DMS 273 (cell line): Measurements from ENCODE around the gene TOMM6.
"Not testable (repeated sequence)": the region's sequence is repeated elsewhere in the genome, so short reads cannot be mapped to it uniquely, and the experiment has no call there.

Experiments
- DNase-seq: peaks from one replicate; lab custom pipeline; 2025; ENCODE audit not compliant: unreplicated experiment; lab: John Stamatoyannopoulos, UW

The TOMM6 gene

DNA sequence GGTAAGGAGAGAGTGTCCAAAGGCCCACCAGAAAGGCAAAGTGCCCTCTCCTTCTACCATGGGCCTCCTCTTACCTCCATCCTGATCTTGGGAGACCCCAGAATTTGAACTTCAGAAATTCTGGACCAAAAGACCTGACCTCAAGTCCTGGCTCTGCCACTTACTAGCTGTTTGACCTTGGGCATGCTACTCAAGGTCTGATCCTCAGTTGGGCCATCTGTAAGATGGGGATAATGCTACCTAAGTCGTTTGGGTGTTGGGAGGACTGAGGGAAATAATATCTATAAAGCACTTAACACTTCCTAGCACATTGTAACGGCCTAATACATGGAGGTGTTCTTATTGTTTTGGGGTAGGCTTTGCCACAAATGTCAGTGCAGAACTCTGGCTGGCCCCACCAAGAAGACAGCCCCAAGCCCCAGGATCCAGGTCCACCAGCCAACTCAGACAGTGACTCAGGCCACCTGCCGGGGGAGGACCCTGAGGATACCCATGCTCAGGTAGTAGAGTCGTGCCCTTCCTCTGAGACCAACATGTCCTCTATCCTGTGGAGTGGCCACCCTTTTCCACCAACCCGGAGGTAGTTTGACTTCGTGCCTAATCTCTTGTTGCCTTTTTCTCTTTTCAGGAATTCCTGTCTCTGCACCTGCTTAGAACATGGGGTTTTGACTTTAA lies 4.3 kb upstream of the TOMM6 start:
- DNase-seq = no peak

DNA sequence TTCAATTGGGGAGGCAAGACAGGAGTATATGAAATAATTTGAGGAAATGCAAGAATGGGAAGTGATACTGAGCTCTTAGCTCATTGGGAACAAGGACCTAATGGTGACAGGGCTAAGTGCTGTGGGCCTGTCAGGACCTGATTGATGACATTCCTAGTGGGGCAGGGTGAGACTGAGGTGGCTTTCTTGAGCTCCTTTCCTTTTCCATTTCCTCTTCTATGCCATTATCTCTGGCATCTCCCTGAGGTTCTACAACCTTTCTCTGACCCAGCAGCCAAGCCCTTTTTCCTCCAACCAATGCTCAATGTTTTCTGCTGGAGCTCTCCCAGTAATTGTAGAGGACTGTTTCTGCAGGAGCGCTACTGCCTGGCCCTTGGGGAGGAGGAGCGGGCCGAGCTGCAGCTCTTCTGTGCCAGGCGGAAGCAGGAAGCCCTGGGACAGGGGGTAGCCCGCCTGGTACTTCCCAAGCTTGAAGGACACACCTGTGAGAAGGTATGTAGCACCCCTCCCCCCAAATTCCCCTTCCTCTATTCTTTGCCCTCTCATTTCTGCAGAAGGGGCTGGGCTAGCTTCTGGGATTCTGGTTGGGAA lies 2.8 kb upstream of the TOMM6 start:
- no peak for DNase-seq

DNA sequence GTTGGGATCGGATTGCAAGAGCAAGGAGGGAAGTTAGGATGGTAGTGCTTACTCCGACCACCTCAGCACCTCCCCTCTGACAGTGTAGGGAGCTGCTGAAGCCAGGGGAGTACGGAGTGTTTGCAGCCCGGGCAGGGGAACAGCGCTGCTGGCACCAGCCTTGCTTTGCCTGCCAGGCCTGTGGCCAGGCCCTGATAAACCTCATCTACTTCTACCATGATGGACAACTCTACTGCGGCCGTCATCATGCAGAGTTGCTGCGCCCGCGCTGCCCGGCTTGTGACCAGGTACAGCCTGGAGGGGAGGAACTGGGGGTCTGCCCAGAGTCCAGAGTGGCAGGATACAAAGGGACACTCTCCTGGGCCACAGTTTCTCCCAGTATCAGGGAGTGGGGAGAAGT lies 2.2 kb upstream of the TOMM6 start:
- no peak for DNase-seq

DNA sequence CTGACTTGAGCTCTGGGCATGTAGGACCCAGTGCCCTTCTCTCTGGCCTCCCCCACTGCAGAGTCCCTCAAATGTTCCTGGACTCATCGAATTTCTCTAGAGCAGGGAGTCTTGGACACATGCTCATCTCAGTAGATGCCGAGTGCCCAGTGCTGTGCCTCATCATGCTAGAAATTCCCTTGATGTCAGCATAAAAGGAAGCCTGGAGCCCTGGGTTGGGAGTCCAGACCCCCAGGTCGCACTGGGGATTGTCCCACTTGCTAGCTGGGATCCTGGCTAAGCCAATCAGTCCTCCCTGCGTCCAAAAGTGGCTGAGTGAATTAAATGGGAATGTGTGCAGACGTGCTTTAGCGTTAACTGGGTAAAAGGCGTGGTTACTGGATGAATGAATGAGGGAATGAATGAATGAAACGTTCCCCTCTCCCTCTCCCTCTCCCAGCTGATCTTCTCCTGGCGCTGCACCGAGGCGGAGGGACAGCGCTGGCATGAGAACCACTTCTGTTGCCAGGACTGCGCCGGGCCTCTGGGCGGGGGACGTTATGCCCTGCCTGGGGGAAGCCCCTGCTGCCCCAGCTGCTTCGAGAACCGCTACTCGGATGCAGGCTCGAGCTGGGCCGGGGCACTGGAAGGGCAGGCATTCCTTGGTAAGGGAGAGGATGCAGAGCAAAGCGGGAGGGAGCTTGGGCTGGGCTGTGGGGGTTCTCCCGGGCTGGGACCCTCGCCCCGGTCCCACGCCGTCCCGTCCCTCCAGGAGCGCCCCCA lies 1.6 kb upstream of the TOMM6 start:
- peak; percentile 67 for DNase-seq

DNA sequence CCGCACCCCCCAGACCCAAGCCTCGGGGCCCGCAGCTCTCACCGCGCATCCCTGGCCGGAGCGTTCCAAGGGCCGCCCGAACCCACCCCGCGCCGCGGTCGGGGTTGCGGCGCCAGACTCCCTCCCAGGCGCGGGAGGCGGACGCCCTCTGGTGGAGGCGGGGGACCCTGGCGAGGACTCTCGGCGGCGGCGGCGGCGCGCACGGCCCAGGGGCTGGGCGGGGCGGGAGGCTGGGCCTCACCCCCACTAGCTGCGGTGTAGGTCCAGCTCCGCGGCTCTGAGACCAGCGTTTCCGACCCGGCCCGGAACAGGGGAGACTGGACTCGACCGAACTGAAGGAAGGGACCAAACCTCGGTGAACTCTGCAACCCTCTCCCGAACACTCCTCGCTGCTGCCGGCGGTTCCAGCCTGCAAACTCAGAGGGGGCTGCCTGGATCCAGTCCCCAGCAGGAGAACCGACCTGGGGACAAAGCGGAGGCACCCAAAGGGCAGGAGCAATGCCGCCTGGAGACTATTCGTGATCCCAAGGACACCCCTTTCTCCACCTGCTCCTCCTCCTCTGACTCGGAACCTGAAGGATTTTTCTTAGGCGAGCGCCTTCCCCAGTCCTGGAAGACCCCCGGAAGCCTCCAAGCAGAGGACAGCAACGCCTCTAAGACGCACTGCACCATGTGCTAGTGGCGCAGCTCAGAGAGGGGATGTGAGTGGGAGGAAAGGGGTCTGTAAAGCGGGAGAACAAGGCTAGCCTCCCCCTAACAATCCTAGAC lies 859 bp upstream of the TOMM6 start:
- DNase-seq = peak; percentile 95

DNA sequence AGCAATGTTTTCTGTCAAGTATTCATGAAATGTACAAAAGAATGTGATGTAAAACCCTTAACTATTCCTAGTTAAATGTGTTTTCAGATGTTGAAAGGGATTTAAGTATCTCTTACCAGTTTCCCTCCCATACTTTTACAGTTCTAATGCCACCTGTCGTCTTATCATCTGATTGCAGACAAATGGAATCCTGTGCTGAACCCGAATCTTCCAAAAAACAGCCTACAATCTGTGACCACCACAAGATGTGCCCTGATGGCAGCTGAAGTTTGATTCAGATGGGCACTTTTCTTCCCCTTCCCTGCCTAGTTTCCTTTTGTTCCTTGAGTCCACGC lies 1.9 kb downstream of the TOMM6 start:
- DNase-seq = no peak

DNA sequence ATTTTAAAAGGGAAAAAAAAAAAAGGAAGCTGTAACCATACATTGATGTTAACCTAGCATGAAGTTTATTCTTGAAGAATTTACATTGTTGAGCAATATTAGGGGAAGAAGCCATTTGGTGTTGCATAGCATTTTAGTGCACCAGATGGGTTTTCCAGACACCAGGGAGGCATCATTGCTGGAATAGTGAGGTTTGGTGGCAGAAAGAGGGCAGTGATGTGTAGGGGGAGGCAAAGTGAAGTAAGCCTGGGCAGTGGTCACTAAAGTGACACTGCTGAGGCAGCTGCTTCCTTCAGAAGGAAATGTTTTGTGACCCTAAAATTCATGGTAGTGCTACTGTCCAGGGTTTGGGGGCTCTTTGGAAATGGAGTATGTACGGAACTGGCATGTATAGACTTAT lies 2.6 kb downstream of the TOMM6 start:
- no peak for DNase-seq

DNA sequence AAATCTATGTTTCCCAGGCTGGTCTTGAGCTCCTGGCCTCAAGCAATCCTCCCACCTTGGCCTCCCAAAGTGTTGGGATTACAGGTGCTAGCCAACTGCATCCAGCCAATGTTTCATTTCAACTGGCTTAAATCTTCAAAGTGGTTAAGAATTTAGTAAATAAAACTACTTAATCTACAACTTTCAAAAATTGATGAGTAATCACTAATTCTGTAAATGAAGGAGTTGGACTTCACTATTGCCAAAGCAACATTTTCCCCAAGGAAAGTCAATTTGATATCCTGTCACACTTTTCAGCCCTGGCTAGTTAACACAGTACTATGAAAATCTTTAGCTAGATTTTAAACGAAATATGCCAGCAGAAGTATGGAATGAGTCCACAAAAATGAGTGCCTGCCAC lies 3.8 kb downstream of the TOMM6 start:
- DNase-seq = no peak

DNA sequence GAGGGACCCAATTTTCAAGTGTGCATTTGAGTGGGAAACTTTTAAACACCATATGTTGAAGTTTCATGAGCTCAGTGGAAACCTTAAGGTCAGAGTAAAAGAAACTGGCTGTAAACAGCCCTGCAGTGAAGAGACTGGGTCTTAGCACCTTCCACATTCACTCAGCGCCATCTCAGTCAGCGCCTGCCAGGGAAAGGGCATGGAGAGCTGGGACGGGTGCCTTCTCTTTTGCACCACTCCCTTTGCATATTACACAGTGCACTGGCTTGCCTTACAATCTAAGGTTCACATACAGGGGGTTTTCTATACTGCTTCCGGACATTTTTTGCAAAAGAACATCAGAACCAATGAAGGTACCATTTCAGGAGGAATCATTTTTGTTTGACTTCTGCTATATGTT lies 4.5 kb downstream of the TOMM6 start:
- no peak for DNase-seq

DNA sequence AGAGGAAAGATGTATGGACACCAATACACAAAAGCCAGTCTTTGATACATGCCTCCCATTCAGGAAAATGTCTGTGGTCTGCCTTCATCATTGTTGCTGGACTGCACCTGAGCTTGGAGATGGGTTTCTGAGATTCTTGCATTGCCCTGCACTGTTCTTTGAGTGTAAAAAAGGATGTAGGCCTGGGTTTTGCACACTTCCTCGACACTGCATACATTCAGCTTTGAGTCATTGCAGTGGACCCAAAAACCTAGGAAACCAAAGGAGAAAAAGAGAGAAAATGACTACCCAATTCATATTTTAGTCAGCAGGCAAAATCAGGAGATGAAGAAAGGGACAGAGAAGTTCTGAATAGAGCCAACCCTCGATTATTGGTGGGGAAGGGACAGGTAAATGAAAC lies 9.0 kb downstream of the TOMM6 start:
- DNase-seq = no peak

DNA sequence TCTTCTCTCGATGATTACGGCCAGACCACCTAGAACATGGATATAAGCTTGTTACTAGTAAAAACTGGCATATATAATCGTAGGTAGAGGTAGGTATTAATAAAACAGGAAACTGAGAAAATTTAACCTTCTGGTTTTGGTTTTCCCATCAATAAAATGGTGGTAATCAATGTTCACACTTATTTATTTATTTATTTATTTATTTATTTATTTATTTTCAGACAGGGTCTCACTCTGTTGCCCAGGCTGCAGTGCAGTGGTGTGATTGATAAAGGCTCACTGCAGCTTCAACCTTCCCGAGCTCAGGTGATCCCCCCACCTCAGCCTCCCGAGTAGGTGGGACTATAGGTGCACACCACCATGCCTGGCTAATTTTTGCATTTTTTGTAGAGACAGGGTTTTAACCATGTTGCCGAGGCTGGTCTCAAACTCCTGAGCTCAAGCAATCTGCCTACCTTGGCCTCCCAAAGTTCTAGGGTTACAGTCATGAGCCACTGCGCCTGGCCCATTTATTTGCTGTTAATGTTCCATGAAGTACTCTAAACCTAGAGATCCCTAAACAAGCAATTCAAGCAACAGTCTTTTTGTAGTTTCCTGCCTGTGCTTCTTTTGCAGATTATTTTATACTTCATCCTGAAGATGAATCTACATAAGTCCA lies 11.5 kb downstream of the TOMM6 start:
- no peak for DNase-seq

DNA sequence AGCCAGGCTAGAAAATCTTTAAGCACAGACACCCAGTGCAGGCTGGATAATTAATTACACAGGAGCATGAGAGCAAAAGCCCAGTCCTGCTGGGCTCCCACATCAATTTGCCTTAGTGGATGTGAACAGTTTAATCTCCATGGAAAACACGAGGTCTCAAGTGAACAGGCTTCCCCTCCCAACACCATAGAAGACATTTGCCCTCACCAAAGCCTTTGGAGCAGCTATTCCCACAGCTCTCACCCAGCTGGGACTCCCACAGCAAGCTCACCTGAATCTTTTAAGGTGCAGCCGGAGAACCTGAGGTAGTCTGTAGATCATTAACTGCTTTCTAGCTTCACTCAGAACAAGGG lies 12.0 kb downstream of the TOMM6 start:
- DNase-seq = no peak

DNA sequence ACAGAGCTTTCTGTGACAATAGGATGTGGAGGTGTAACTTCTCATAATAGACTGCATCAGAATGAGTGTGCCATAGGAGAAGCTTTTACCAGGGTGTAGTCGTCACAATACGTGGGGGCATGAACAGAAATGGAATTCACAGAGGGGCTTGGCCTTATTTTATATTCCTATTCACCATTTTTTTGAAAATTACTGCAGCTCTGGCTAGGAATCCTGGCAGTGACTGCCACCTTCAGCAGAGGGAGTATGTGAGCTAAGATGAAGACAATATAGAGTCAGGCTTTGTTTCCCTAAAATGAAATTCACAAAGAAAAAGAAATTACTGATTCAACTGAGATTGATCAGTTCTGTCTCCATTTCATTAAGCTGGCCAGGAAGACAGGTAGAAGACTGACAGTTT lies 13.9 kb downstream of the TOMM6 start:
- DNase-seq = peak; percentile 37

DNA sequence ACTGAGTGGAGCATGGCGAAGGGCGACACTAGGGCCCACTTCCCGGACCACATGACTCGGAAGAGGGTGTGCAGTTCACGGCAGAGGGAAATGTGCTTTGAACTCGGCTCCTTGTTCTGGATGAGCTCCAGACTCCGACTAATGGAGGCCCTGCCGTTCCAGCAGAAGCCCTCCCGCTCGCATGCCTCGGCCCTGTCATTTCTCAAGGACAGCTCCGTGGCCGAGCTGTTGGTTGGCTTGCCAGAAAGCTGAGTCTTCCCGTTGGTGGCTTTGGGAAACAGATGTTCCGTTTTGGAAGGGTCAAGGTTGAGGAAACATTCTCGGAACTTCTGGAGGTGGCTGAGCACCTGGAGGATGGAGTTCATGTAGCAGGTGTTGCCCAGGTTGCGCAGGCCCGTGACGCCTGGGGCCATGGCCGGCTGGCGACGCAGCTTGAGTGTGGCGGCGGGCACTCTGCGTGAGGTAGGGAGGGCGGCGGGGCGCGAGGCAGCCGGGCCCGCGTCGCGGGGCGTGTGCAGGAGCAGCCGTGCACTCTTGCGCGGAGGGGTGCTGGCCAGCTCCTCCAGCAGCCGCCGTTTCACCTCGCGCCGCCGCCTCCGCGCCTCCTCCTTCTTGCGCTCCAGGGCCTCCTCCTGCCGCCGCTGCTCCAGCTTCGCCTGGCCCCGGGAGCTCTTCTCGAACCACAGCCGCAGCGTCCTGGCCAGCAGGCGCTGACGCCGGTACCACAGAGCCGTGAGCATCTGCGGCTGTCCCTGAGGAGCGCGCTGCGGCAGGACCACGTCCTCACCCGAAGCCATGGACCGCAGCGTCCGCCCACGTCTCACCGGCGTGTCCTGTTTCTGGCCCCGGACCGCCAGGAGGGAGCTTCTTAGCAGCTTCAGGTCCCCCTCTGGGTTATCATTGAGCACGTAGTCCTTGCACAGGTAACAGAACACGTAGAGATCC lies 18.6 kb downstream of the TOMM6 start:
- DNase-seq = no peak

DNA sequence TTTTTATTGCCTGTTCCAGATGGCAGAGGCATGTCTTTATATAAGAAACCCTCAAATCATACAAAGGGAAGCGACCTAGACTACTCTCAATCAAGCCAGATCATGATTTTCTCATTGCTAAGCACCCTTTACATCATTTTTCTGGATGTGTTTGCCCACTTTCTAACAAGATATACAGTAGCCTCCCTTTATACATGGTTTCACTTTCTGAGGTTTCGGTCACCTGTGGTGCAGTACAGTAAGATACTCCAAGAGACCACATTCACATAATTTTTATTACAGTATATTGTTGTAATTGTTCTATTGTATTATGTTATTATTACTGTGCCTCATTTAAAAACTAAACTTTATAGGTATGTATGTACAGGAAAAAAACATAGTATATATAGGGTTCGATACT lies 23.6 kb downstream of the TOMM6 start:
- DNase-seq = no peak

DNA sequence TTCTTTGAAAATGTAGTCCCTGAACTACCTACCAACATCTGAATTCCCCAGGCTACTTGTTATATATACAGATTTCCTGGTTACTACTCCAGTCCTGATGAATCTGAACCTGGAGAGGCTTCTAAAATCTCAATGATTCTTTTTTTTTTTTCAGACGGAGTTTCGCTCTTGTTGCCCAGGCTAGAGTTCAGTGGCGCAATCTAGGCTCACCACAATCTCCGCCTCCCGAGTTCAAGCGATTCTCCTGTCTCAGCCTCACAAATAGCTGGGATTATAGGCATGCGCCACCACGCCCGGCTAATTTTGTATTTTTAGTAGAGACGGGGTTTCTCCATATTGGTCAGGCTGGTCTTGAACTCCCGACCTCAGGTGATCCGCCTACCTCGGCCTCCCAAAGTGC lies 24.5 kb downstream of the TOMM6 start:
- not testable (repeated sequence) for DNase-seq

DNA sequence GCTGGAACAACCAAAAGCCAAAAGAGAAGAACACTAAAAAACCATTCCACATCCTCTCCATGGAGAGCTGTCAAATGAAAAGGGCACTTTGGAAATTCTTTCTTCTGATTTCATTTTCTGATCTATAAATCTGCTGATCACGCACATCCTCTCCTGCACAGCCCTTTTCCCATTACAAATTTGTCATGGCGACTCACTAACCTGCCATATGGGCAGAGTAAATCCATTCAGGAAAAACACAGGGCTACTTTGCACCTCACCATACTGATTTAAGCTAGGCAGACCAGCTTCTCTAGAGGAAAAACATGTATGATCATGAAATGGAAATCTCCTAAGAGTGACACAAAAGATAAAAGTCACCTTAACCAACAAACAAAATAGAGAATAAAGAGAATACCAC lies 26.0 kb downstream of the TOMM6 start:
- DNase-seq = peak; percentile 44

DNA sequence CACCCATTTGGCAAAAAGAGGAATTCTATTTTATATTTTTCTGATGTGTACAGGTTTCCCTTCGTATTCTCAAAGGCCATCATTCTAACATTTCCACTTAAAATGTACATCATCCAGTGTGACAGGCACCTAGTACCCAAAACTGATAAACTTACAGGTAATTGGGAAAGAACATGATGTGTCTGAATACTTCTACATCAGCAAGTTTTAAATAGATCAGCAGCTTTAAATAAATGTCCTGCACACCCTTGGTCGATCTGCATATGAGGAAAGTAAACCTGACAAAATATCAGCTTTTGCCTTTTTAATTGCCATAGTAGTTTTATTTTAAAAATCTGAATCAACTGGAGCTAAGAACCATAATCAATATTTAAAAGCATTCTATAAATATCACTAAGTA lies 26.5 kb downstream of the TOMM6 start:
- no peak for DNase-seq

DNA sequence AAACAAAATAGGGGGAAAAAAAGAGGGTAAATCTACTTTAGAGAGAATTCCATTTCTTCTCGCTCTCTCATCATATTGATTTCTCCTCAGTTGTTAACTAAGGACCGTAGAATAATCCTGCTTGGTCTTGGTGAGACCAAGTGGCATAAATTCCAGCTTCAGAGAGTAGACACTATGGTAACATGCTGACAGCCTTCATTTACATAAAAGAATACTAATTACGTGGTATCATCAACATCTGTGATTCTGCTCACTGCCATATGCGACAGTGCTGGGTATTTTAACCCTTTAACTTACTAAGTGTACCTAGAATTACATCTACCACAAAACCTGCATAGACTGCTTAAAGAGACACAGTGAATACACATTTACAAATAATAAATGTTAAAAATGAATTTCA lies 27.1 kb downstream of the TOMM6 start:
- DNase-seq = peak; percentile 75

DNA sequence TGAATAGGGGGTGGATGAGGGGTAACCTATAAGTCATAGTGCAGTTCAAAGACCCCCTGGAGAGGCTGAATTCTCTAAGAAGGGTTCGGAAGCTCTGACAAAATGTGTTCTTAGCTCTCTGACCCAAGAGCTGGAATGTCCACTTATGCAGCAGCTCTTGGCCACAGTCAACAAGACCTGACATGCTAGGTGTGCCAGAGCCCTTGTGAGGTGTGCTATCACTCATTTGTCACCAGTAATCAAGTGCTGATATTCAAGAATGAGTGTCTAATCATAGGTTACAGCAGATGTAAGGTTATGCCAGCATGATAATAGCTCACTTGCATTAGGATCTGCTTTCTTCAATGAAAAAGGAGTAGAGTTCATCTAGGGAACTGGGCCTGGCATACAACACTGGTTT lies 28.1 kb downstream of the TOMM6 start:
- no peak for DNase-seq
